Immature natural killer cell (primary cell): ENCODE results near the gene RNH1. TPM values are rescaled to one million over a fixed set of nuclear protein-coding genes. Genes with fewer than 3 reads are reported as not detected.
A peak's percentile ranks its signal among the peaks of the same experiment; 100 is the strongest.

Source experiments
- DNase-seq, 3 donors: peaks; one replicate each; pipeline ENCODE4 v3.0.0; 2022; ENCODE audit warnings: mixed read lengths in 1 of 3
- H3K27ac Mint-ChIP-seq, 6 donors: one replicate each; pipeline ENCODE4 v1.8.0; 2020; ENCODE audit warnings: mixed read lengths in 6 of 6, mild to moderate bottlenecking in 5 of 6, inconsistent platforms in 4 of 6, moderate library complexity in 3 of 6
- H3K27me3 Mint-ChIP-seq, 3 donors: one replicate each; pipeline ENCODE4 v1.8.0; 2020 to 2021; ENCODE audit warnings: low read depth in 3 of 3, mild to moderate bottlenecking in 3 of 3, mixed read lengths in 3 of 3, moderate library complexity in 3 of 3, inconsistent platforms in 1 of 3
- H3K36me3 Mint-ChIP-seq, 3 donors: one replicate each; pipeline ENCODE4 v1.8.0; 2020; ENCODE audit warnings: mixed read lengths in 3 of 3, inconsistent platforms in 2 of 3, mild to moderate bottlenecking in 2 of 3
- H3K4me1 Mint-ChIP-seq, 2 donors: one replicate each; pipeline ENCODE4 v1.8.0; 2020; ENCODE audit warnings: inconsistent platforms in 2 of 2, mild to moderate bottlenecking in 2 of 2, mixed read lengths in 2 of 2, moderate library complexity in 1 of 2
- H3K4me3 Mint-ChIP-seq, 5 donors: one replicate each; pipeline ENCODE4 v1.8.0; 2020; ENCODE audit warnings: mild to moderate bottlenecking in 5 of 5, mixed read lengths in 5 of 5, inconsistent platforms in 3 of 5, moderate library complexity in 3 of 5
- H3K9me3 Mint-ChIP-seq, 6 donors: one replicate each; pipeline ENCODE4 v1.8.0; 2020; ENCODE audit warnings: mild to moderate bottlenecking in 6 of 6, mixed read lengths in 6 of 6, inconsistent platforms in 4 of 6, moderate library complexity in 3 of 6
- polyA plus RNA-seq, 3 donors: library from polyadenylated mRNA; unstranded; fragments of 300-500 nt; fragmentation: Illumina TruSeq; gene quantifications; one replicate each; pipeline ENCODE4 v1.2.3, GENCODE V29; 2021

Gene RNH1
- polyA plus RNA-seq, 3 donors from 2014 or later, result 164 to 180 (median 168) TPM

- Mint-ChIP-seq H3K27ac (no peak overlapping the region), H3K9me3 (no peaks in the 10 kb centered on the region), H3K4me1 (peaks cover 35 to 39% of the 10 kb centered on the region in 2 donors), H3K36me3 (no peaks in the 10 kb centered on the region), H3K4me3 (peak overlapping the region in 3 of 5 donors; percentile 18 to 96 (median 50)), H3K27me3 (peaks cover 14 to 19% (median 16%) of the 10 kb centered on the region in 3 donors)
- DNase-seq, result no peak
Observed at GRCh38 chr11:452203-452744, 54.8 kb downstream of the RNH1 start.

GRCh38 chr11:451738-452137, 55.3 kb downstream of the RNH1 start:
- DNase-seq, result no peak
- H3K4me1 Mint-ChIP-seq, result peaks cover 29 to 33% of the 10 kb centered on the region in 2 donors
- no peaks in the 10 kb centered on the region for H3K9me3 Mint-ChIP-seq

GRCh38 chr11:450809-451451, 56.1 kb downstream of the RNH1 start:
- DNase-seq, result peak; percentile 74 to 81 (median 79)
- Mint-ChIP-seq H3K36me3 (no peaks in the 10 kb centered on the region), H3K27me3 (peaks cover 11 to 19% (median 14%) of the 10 kb centered on the region in 3 donors), H3K4me1 (peaks cover 21 to 25% of the 10 kb centered on the region in 2 donors), H3K27ac (peak overlapping the region; percentile 89 to 98 (median 94)), H3K4me3 (peak overlapping the region; percentile 94 to 97 (median 95)), H3K9me3 (no peaks in the 10 kb centered on the region)

More at GRCh38 chr11:451738-452137, 55.3 kb downstream of the RNH1 start:
- H3K4me3 Mint-ChIP-seq, result peak overlapping the region; percentile 35 to 96 (median 95)
- H3K27me3 Mint-ChIP-seq, result peaks cover 14 to 19% (median 16%) of the 10 kb centered on the region in 3 donors
- H3K27ac Mint-ChIP-seq, result peak overlapping the region in 3 of 6 donors; percentile 94 to 98 (median 94)
- H3K36me3 Mint-ChIP-seq, result no peaks in the 10 kb centered on the region

GRCh38 chr11:449889-450808, 56.9 kb downstream of the RNH1 start, which contains the start of gene PTDSS2:
Gene PTDSS2 (plus strand): TSS chr11:450279. CDS start chr11:450456, 177 bp downstream.
- Mint-ChIP-seq H3K4me3 (peak within 1 kb of the TSS; percentile 94 to 97 (median 95)), H3K27ac (peak within 1 kb of the TSS; percentile 91 to 98 (median 96))
- DNase-seq, result peak; percentile 93 to 94 (median 94)

GRCh38 chr11:447923-448731, 58.9 kb downstream of the RNH1 start:
- H3K27me3 Mint-ChIP-seq, result peaks cover 13 to 19% (median 15%) of the 10 kb centered on the region in 3 donors
- peak overlapping the region; percentile 84 to 91 (median 88) for H3K4me3 Mint-ChIP-seq
- peak; percentile 94 to 95 (median 94) for DNase-seq
- no peaks in the 10 kb centered on the region for H3K36me3 Mint-ChIP-seq
- H3K4me1 Mint-ChIP-seq, result peaks cover 21 to 24% of the 10 kb centered on the region in 2 donors
- H3K9me3 Mint-ChIP-seq, result no peaks in the 10 kb centered on the region
- peak overlapping the region; percentile 88 to 98 (median 97) for H3K27ac Mint-ChIP-seq

More at GRCh38 chr11:449889-450808, 56.9 kb downstream of the RNH1 start, which contains the start of gene PTDSS2:
- Mint-ChIP-seq H3K4me1 (peaks cover 21 to 25% of the 10 kb centered on the region in 2 donors), H3K27me3 (peaks cover 14 to 19% (median 14%) of the 10 kb centered on the region in 3 donors), H3K36me3 (no peaks in the 10 kb centered on the region), H3K9me3 (no peaks in the 10 kb centered on the region)

- Mint-ChIP-seq H3K27me3 (peaks cover 15 to 19% (median 16%) of the 10 kb centered on the region in 3 donors), H3K9me3 (no peaks in the 10 kb centered on the region), H3K27ac (peak overlapping the region in 1 of 6 donors; percentile 69), H3K36me3 (no peaks in the 10 kb centered on the region), H3K4me3 (peak overlapping the region in 2 of 5 donors; percentile 36 to 47), H3K4me1 (peaks cover 21 to 24% of the 10 kb centered on the region in 2 donors)
- DNase-seq, result no peak
Observed at GRCh38 chr11:446891-447290, 60.2 kb downstream of the RNH1 start.

GRCh38 chr11:445765-446588, 61.1 kb downstream of the RNH1 start:
- peak overlapping the region in 1 of 6 donors; percentile 49 for H3K27ac Mint-ChIP-seq
- H3K36me3 Mint-ChIP-seq, result no peaks in the 10 kb centered on the region
- peaks cover 15 to 16% of the 10 kb centered on the region in 2 donors for H3K4me1 Mint-ChIP-seq
- H3K4me3 Mint-ChIP-seq, result peak overlapping the region in 1 of 5 donors; percentile 13
- DNase-seq, result no peak
- H3K27me3 Mint-ChIP-seq, result peaks cover 13 to 16% (median 16%) of the 10 kb centered on the region in 3 donors
- no peaks in the 10 kb centered on the region for H3K9me3 Mint-ChIP-seq

Other genes with a start within 250 kb of the RNH1 start
- 1 to 10 TPM in 2 of 3 donors, not detected in 1; 1.6 to 5.1 TPM for gene NLRP6, start 228.8 kb downstream of the RNH1 start, polyA plus RNA-seq
- gene PGGHG, start 218.1 kb downstream of the RNH1 start, polyA plus RNA-seq, result 10 to 100 TPM in 2 of 3 donors, 1 to 10 TPM in 1; 8.1 to 17.4 (median 11.4) TPM
- gene IFITM5, start 207.7 kb downstream of the RNH1 start, polyA plus RNA-seq, result not detected
- gene IFITM2, start 199.4 kb downstream of the RNH1 start, polyA plus RNA-seq, result 1,000 to 10,000 TPM; 4,348 to 7,867 (median 6,958) TPM
- gene IFITM1, start 193.2 kb downstream of the RNH1 start, polyA plus RNA-seq, result 1,000 to 10,000 TPM; 2,792 to 4,533 (median 3,562) TPM
- gene IFITM3, start 186.4 kb downstream of the RNH1 start, polyA plus RNA-seq, result 100 to 1,000 TPM; 138 to 675 (median 423) TPM
- gene B4GALNT4, start 137.7 kb downstream of the RNH1 start, polyA plus RNA-seq, result under 1 TPM in 1 of 3 donors, not detected in 2; 0.53 TPM
- gene PKP3, start 113.0 kb downstream of the RNH1 start, polyA plus RNA-seq, result under 1 TPM in 1 of 3 donors, not detected in 2; 0.36 TPM
- 100 to 1,000 TPM; 238 to 392 (median 259) TPM for gene SIGIRR, start 92.2 kb downstream of the RNH1 start, polyA plus RNA-seq
- gene ANO9, start 65.2 kb downstream of the RNH1 start, polyA plus RNA-seq, result 1 to 10 TPM in 2 of 3 donors, not detected in 1; 2.3 to 4.4 TPM
- 10 to 100 TPM; 11.5 to 17.3 (median 16.1) TPM for gene PTDSS2, start 57.0 kb downstream of the RNH1 start, polyA plus RNA-seq
- 10 to 100 TPM; 16.7 to 26.8 (median 18.6) TPM for gene HRAS, start 28.3 kb upstream of the RNH1 start, polyA plus RNA-seq
- gene LRRC56, start 30.3 kb upstream of the RNH1 start, polyA plus RNA-seq, result under 1 TPM in 2 of 3 donors, not detected in 1; 0.27 to 0.89 TPM
- gene LMNTD2, start 53.5 kb upstream of the RNH1 start, polyA plus RNA-seq, result under 1 TPM; 0.54 to 0.95 (median 0.66) TPM
- 10 to 100 TPM; 20.3 to 31.9 (median 31.5) TPM for gene RASSF7, start 53.7 kb upstream of the RNH1 start, polyA plus RNA-seq
- gene PHRF1, start 69.2 kb upstream of the RNH1 start, polyA plus RNA-seq, result 10 to 100 TPM in 1 of 3 donors, 1 to 10 TPM in 2; 4.0 to 17.5 (median 5.4) TPM
- gene IRF7, start 108.7 kb upstream of the RNH1 start, polyA plus RNA-seq, result 10 to 100 TPM; 36.4 to 62.4 (median 53.9) TPM
- gene CDHR5, start 117.7 kb upstream of the RNH1 start, polyA plus RNA-seq, result not detected
- gene SCT, start 119.9 kb upstream of the RNH1 start, polyA plus RNA-seq, result not detected
- gene DRD4, start 130.0 kb upstream of the RNH1 start, polyA plus RNA-seq, result not detected
- gene DEAF1, start 188.0 kb upstream of the RNH1 start, polyA plus RNA-seq, result 10 to 100 TPM; 17.8 to 31.6 (median 18.6) TPM
- gene TMEM80, start 188.6 kb upstream of the RNH1 start, polyA plus RNA-seq, result 10 to 100 TPM; 21.3 to 32.4 (median 30.4) TPM
- gene EPS8L2, start 199.0 kb upstream of the RNH1 start, polyA plus RNA-seq, result 10 to 100 TPM; 12.9 to 15.1 (median 15.0) TPM
- 100 to 1,000 TPM; 163 to 189 (median 180) TPM for gene TALDO1, start 240.2 kb upstream of the RNH1 start, polyA plus RNA-seq